ENCODE data around the gene MYO1F.
"Not testable (repeated sequence)": the region's sequence is repeated elsewhere in the genome, so short reads cannot be mapped to it uniquely, and the experiment has no call there.

The MYO1F gene

DNA sequence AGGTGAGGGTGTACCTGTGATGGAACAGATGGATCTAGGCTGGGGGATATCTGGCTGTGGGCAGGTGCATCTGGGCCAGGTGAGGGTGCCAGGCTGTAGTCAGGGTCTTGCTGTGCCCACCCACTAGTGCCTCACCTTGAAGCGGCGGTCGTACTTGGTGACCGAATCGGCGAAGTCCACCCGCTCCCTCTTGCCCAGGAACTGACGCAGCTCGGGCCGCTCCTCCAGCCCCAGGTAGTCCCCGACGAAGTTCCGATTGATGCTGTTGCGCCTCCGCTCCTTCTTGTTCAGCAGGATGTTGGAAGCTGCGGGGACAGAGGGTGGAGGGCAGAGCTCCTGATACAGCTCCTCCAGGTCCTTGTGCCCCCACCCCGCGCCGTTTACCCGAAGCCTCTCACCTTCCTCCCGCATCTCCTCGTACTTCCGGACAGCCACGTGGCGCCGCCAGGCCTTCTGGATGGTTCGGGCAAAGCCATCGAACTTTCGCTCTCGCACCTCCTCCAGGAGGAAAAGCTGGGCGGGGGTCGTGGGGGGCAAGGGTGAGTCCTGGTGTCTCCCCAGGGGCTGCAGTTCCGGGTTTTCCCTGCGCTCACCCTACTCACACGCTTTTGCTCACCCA lies 47.1 kb downstream of the MYO1F start:
- Mint-ChIP-seq H3K36me3 (peaks cover 32 to 47% of the 10 kb centered on the region in 2 donors), H3K27me3 (no peaks in the 10 kb centered on the region), H3K9me3 (no peaks in the 10 kb centered on the region), H3K4me1 (no peaks in the 10 kb centered on the region), H3K4me3 (no peak overlapping the region), H3K27ac (no peak overlapping the region)
- ATAC-seq (replicated peaks): no peak
- no peak for DNase-seq

DNA sequence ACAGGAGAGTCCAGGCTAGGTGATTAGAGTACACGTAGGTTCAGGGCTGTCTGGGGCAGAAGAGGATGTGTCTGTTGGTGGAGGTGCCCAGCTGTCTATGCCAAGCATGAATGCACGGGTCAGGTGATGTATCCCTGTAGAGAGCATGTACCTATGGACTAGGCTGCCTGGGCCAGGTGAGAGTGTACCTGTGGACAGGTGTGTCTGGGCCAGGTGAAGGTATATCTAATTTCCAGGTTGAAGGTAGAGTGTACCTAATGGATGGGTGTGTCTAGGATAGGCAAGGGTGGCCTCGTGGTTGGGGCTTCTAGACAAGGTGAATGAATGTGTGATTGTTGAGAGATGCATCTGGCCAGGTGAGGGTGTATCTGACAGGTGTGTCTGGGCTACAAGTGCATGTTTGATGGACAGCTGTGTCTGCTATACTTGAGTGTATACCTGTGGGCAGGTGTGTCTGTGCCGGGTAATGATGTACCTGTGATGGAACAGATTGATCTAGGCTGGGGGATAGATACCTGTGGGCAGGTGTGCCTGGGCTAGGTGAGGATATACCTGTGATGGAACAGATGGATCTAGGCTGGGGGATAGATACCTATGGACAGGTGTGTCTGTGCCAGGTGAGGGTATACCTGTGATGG lies 47.8 kb downstream of the MYO1F start:
- Mint-ChIP-seq H3K4me1 (no peaks in the 10 kb centered on the region), H3K27me3 (no peaks in the 10 kb centered on the region), H3K36me3 (peaks cover 32 to 50% of the 10 kb centered on the region in 2 donors), H3K9me3 (no peaks in the 10 kb centered on the region), H3K4me3 (no peak overlapping the region), H3K27ac (no peak overlapping the region)
- ATAC-seq (replicated peaks): no peak
- no peak for DNase-seq

GRCh38 chr19:8528500-8528899 lies 48.7 kb downstream of the MYO1F start:
- Mint-ChIP-seq H3K4me1 (no peaks in the 10 kb centered on the region), H3K36me3 (peaks cover 32 to 49% of the 10 kb centered on the region in 2 donors), H3K27me3 (no peaks in the 10 kb centered on the region), H3K27ac (no peak overlapping the region), H3K4me3 (no peak overlapping the region), H3K9me3 (no peaks in the 10 kb centered on the region)
- DNase-seq: no peak
- no peak for ATAC-seq (replicated peaks)

- H3K27ac Mint-ChIP-seq: no peak overlapping the region
- peak overlapping the region; percentile 5 for H3K4me3 Mint-ChIP-seq
- H3K27me3 Mint-ChIP-seq: no peaks in the 10 kb centered on the region
- no peaks in the 10 kb centered on the region for H3K9me3 Mint-ChIP-seq
- peaks cover 38 to 48% of the 10 kb centered on the region in 2 donors for H3K36me3 Mint-ChIP-seq
- ATAC-seq (replicated peaks) (peak; percentile 57 to 58), DNase-seq (no peak)
- H3K4me1 Mint-ChIP-seq: no peaks in the 10 kb centered on the region
Observed at GRCh38 chr19:8526345-8527091, 50.7 kb downstream of the MYO1F start.

GRCh38 chr19:8525401-8525684 lies 51.9 kb downstream of the MYO1F start:
- Mint-ChIP-seq H3K4me3 (no peak overlapping the region), H3K9me3 (no peaks in the 10 kb centered on the region), H3K27me3 (no peaks in the 10 kb centered on the region), H3K4me1 (no peaks in the 10 kb centered on the region), H3K36me3 (peaks cover 40 to 49% of the 10 kb centered on the region in 2 donors), H3K27ac (no peak overlapping the region)
- no peak for DNase-seq
- no peak for ATAC-seq (replicated peaks)

- H3K27ac Mint-ChIP-seq: no peak overlapping the region
Observed at GRCh38 chr19:8519388-8519787, 57.9 kb downstream of the MYO1F start.

DNA sequence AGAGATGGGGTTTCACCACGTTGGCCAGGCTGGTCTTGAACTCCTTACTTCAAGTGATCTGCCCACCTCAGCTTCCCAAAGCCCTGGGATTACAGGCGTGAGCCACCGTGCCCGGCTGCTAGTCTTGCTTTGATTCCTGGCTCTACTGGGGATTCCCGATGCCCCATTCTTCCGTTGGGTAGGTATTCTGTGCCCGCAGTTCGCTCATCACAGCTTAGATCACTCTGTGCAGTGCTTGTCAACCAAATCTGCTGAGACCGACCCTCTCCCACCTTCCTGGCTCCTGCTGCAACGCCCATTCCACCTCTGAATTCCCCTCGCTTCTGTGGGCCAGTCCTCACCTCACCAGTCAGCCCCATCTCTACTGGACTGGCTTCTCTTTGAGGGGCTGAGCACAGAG lies 58.7 kb downstream of the MYO1F start:
- Mint-ChIP-seq H3K27me3 (no peaks in the 10 kb centered on the region), H3K27ac (no peak overlapping the region), H3K9me3 (no peaks in the 10 kb centered on the region), H3K4me3 (no peak overlapping the region), H3K4me1 (peaks cover 9 to 19% of the 10 kb centered on the region in 2 donors), H3K36me3 (peaks cover 9 to 11% of the 10 kb centered on the region in 2 donors)
- DNase-seq (no peak), ATAC-seq (replicated peaks) (no peak)

More at GRCh38 chr19:8519388-8519787, 57.9 kb downstream of the MYO1F start:
- H3K27me3 Mint-ChIP-seq: no peaks in the 10 kb centered on the region
- no peaks in the 10 kb centered on the region for H3K9me3 Mint-ChIP-seq
- H3K4me3 Mint-ChIP-seq: no peak overlapping the region
- H3K4me1 Mint-ChIP-seq: peaks cover 6 to 17% of the 10 kb centered on the region in 2 donors
- H3K36me3 Mint-ChIP-seq: peaks cover 9 to 11% of the 10 kb centered on the region in 2 donors
- ATAC-seq (replicated peaks): no peak
- no peak for DNase-seq

DNA sequence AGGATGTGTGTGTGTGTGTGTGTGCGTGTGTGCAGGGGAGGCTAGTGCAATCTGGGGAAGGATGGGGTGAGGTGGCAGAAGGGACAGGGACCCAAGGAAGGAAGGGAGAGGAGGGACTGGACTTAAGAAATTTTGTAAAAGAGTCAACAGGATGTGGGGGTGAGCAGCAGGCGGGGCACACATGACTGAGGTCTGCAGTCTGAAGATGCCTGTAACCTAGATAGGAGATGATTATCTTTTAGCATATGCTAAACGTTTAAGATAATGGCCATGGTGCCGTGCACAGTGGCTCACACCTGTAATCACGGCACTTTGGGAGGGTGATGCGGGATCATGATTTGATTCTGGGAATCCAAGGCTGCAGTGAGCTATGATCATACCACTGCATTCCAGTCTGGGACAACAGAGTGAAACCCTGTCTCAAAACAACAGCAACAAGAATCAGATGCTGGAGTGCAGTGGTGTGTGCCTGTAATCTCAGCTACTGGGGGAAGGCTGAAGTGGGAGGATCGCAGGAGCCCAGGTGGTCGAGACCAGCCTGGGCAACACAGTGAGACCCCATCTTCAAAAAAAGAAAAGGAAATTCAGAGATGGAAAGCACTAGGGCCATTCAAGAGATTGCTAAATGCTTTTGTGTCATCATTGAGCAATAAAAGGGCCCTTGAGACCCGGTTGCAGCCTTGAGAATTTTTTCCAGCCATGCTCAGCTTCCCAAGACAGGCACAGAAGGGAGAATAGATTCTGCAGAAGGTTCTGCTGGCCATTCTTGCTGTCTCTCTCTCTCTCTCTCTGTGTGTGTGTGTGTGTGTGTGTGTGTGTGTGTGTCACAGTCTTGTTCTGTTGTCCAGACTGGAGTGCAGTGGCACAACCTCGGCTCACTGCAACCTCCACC lies 59.4 kb downstream of the MYO1F start:
- Mint-ChIP-seq H3K4me3 (no peak overlapping the region), H3K4me1 (peaks cover 14 to 26% of the 10 kb centered on the region in 2 donors), H3K9me3 (no peaks in the 10 kb centered on the region), H3K27ac (no peak overlapping the region), H3K27me3 (no peaks in the 10 kb centered on the region), H3K36me3 (peaks cover 10 to 15% of the 10 kb centered on the region in 2 donors)
- DNase-seq (no peak), ATAC-seq (replicated peaks) (no peak)

GRCh38 chr19:8515317-8515716 lies 61.9 kb downstream of the MYO1F start:
- Mint-ChIP-seq H3K4me1 (peaks cover 21 to 35% of the 10 kb centered on the region in 2 donors), H3K27me3 (no peaks in the 10 kb centered on the region), H3K9me3 (no peaks in the 10 kb centered on the region), H3K4me3 (no peak overlapping the region), H3K27ac (no peak overlapping the region), H3K36me3 (peaks cover 9 to 10% of the 10 kb centered on the region in 2 donors)
- DNase-seq: no peak
- ATAC-seq (replicated peaks): no peak

GRCh38 chr19:8514505-8515009 lies 62.7 kb downstream of the MYO1F start:
- H3K36me3 Mint-ChIP-seq: peaks cover 10 to 11% of the 10 kb centered on the region in 2 donors
- DNase-seq; ATAC-seq (replicated peaks); H3K27me3 Mint-ChIP-seq; H3K9me3 Mint-ChIP-seq: not testable (repeated sequence)
- peaks cover 21 to 35% of the 10 kb centered on the region in 2 donors for H3K4me1 Mint-ChIP-seq
- peak overlapping the region; percentile 96 to 97 for H3K4me3 Mint-ChIP-seq
- peak overlapping the region; percentile 100 for H3K27ac Mint-ChIP-seq

DNA sequence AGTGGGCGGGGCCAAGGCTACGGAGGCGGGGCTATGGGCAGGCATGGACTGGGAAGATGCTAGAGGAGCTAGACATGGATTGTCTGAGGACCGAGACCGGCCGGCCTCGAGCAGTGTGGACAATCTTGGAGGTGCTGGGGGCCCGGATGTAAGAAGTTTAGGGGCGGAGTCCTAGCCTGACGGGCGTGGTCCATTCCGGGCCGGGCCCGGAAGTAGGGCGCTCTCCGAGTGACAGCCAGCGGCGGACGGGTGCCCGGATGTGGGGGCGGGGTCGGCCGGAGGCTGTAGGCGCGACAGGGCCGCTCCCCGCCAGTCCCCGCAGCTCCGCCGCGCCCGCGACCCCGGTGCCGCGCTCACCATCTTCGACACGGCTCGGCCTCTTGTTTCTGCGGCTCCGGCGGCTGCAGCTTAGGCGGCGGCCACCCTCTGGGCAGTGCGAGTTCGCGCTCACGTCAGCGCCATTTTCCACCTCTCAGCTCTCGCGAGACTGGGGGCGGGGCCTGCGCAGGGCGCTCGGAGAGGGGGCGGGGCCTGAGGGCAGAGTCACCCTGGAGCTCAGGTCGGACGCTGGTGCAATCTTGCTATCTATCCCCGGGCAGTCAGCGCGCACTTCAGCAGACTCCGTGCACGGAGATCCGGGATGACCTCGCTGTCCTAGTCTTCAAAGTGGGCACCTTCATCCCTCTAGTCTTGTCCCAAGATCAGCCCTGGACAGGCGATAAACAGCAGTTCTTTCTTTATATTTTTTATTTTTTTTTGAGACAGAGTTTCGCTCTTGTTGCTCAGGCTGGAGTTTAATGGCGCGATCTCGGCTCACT lies 63.3 kb downstream of the MYO1F start, which contains the start of gene ZNF414:
TSS of gene ZNF414 (minus strand) at position 481 of the 818 bp plus-strand sequence. CDS start at position 360, 121 bp downstream.
- H3K9me3 Mint-ChIP-seq: no peaks in the 10 kb centered on the region
- H3K4me3 Mint-ChIP-seq: peak within 1 kb of the TSS; percentile 96 to 97
- H3K36me3 Mint-ChIP-seq: peaks cover 10 to 14% of the 10 kb centered on the region in 2 donors
- peak within 1 kb of the TSS; percentile 100 for H3K27ac Mint-ChIP-seq
- DNase-seq (peak; percentile 93), ATAC-seq (replicated peaks) (peak; percentile 94 to 95)
- peaks cover 21 to 35% of the 10 kb centered on the region in 2 donors for H3K4me1 Mint-ChIP-seq
- no peaks in the 10 kb centered on the region for H3K27me3 Mint-ChIP-seq

- no peak for DNase-seq
- H3K27ac Mint-ChIP-seq: peak overlapping the region; percentile 100
- no peaks in the 10 kb centered on the region for H3K27me3 Mint-ChIP-seq
- H3K9me3 Mint-ChIP-seq: no peaks in the 10 kb centered on the region
- H3K4me1 Mint-ChIP-seq: peaks cover 23 to 35% of the 10 kb centered on the region in 2 donors
- peak overlapping the region; percentile 96 to 97 for H3K4me3 Mint-ChIP-seq
- peaks cover 10 to 14% of the 10 kb centered on the region in 2 donors for H3K36me3 Mint-ChIP-seq
- ATAC-seq (replicated peaks): no peak
Observed at GRCh38 chr19:8513036-8513686, 64.1 kb downstream of the MYO1F start.

Measured in stimulated activated naive B cell treated with anti-CD40 and anti-IgM and Interleukin-4, amounts not matched to agents 10 μg/mL and 1 μg/mL and 100 μg/mL, for 72 hours (primary cell).